HCT116 (cell line): ENCODE results near the gene CHTOP. TPM values are rescaled to one million over a fixed set of nuclear protein-coding genes. Genes with fewer than 3 reads are reported as not detected.
"Not testable (repeated sequence)": the region's sequence is repeated elsewhere in the genome, so short reads cannot be mapped to it uniquely, and the experiment has no call there.

ENCODE experiments used
- ATAC-seq: fragments of 200-7000 bp; cut with Tn5 transposase; 2 replicates; pipeline ENCODE4 v1.9.1; 2020; ENCODE audit warnings: mild to moderate bottlenecking, moderate library complexity
- BruUV-seq: library from RNA; stranded (reverse); fragments of 400-500 nt; replicated peaks from 2 replicates; lab custom pipeline; 2021; lab: Mats Ljungman, UMichigan
- CTCF ChIA-PET: fragments of 300-600 bp; sonication (Branson Sonifier 250); formaldehyde crosslinking; loops from one replicate; lab custom pipeline; 2021; ENCODE audit warnings: antibody characterized with exemption; lab: Charles Lee
- POLR2A ChIA-PET: fragments of 300-600, 350-600 bp; sonication (Branson Sonifier 250); formaldehyde crosslinking; loops from one replicate; lab custom pipeline; 2021; ENCODE audit warnings: antibody characterized with exemption; lab: Charles Lee
- RAD21 ChIA-PET, 2 experiments: fragments of 300-600 bp; sonication (Branson Sonifier 250); formaldehyde crosslinking; loops; one replicate each; lab custom pipeline; 2023; ENCODE audit warnings: low total read pairs in 2 of 2; ENCODE audit not compliant: uncharacterized antibody in 2 of 2, unreplicated experiment in 2 of 2, low non-redundant PET in 1 of 2; lab: Charles Lee
- DNase-seq: peaks from one replicate; pipeline ENCODE4 v3.0.0-alpha.2; 2010; ENCODE audit warnings: low read depth, low spot score
- H2AFZ ChIP-seq: fragments of 200-600 bp; shearing (Covaris generic), sonication (generic); 2 replicates; pipeline ENCODE4 v1.6.1; 2017; ENCODE audit warnings: low read depth, mixed run types, mixed read lengths, antibody characterized with exemption, low read length; ENCODE audit not compliant: poor library complexity, severe bottlenecking
- H3K27ac ChIP-seq: 2 replicates; pipeline ENCODE4 v1.5.1; 2012; ENCODE audit warnings: low read depth, low read length
- H3K27me3 ChIP-seq: fragments of 200-600 bp; sonication (generic); 2 replicates; pipeline ENCODE4 v1.6.1; 2016; ENCODE audit warnings: mixed run types, low read length, mixed read lengths; ENCODE audit not compliant: insufficient read depth
- H3K36me3 ChIP-seq, 2 experiments: fragments of 200-500 bp in 1 of 2; fragments of 200-600 bp in 1 of 2; sonication (Bioruptor generic) in 1 of 2; sonication (generic) in 1 of 2; 2 replicates each; pipeline versions ENCODE4 v1.5.1 to v1.6.1; 2014 to 2016; ENCODE audit warnings: low read length in 2 of 2, inconsistent platforms in 1 of 2, mixed read lengths in 1 of 2, mixed run types in 1 of 2; ENCODE audit not compliant: insufficient read depth in 2 of 2, control insufficient read depth in 1 of 2
- H3K4me1 ChIP-seq, 2 experiments: fragments of 200-600 bp in 1 of 2; sonication (generic) in 1 of 2; 2 replicates each; pipeline versions ENCODE4 v1.5.1 to v1.6.1; 2012 to 2017; ENCODE audit warnings: low read length in 2 of 2, inconsistent platforms in 1 of 2, mild to moderate bottlenecking in 1 of 2, mixed read lengths in 1 of 2, mixed run types in 1 of 2, moderate library complexity in 1 of 2; ENCODE audit not compliant: insufficient read depth in 2 of 2, control insufficient read depth in 1 of 2
- H3K4me2 ChIP-seq: fragments of 200-600 bp; sonication (generic); 2 replicates; pipeline ENCODE4 v1.6.1; 2017; ENCODE audit warnings: mixed run types, low read length, mixed read lengths
- H3K4me3 ChIP-seq, 2 experiments: fragments of 200-600 bp in 1 of 2; sonication (generic) in 1 of 2; replicated peaks in 1 of 2; 2 replicates each; pipeline ENCODE4 v1.5.1; 2011 to 2016; ENCODE audit warnings: low read length in 2 of 2, control low read depth in 1 of 2, low read depth in 1 of 2, mild to moderate bottlenecking in 1 of 2, mixed read lengths in 1 of 2, mixed run types in 1 of 2
- H3K79me2 ChIP-seq: fragments of 200-600 bp; sonication (generic); 2 replicates; pipeline ENCODE4 v1.6.1; 2017; ENCODE audit warnings: mild to moderate bottlenecking, mixed run types, low read length, moderate library complexity, mixed read lengths; ENCODE audit not compliant: insufficient read depth
- H3K9ac ChIP-seq: fragments of 200-600 bp; sonication (generic); 2 replicates; pipeline ENCODE4 v1.6.1; 2016; ENCODE audit warnings: low read length, mixed read lengths
- H3K9me2 ChIP-seq: fragments of 200-600 bp; sonication (generic), shearing (Covaris generic); 2 replicates; pipeline ENCODE4 v1.6.1; 2017; ENCODE audit warnings: mixed run types, mild to moderate bottlenecking, moderate library complexity; ENCODE audit not compliant: insufficient read depth
- H3K9me3 ChIP-seq, 2 experiments: fragments of 200-500 bp in 1 of 2; fragments of 200-600 bp in 1 of 2; sonication (Bioruptor generic) in 1 of 2; sonication (generic) in 1 of 2; 2 replicates each; pipeline ENCODE4 v1.6.1; 2014 to 2017; ENCODE audit warnings: low read length in 2 of 2, mixed read lengths in 2 of 2, inconsistent platforms in 1 of 2, low read depth in 1 of 2, mild to moderate bottlenecking in 1 of 2, mixed run types in 1 of 2, moderate library complexity in 1 of 2; ENCODE audit not compliant: control insufficient read depth in 1 of 2, insufficient read depth in 1 of 2
- H4K20me1 ChIP-seq: fragments of 200-600 bp; sonication (generic), shearing (Covaris generic); 2 replicates; pipeline ENCODE4 v1.6.1; 2017; ENCODE audit warnings: mixed run types, mild to moderate bottlenecking, moderate library complexity; ENCODE audit not compliant: insufficient read depth
- ELF1 ChIP-seq: IDR thresholded peaks from 2 replicates; pipeline ENCODE4 v1.6.1; 2012; ENCODE audit warnings: low read depth, borderline replicate concordance
- JUND ChIP-seq: IDR thresholded peaks from 2 replicates; pipeline ENCODE4 v1.6.1; 2012
- ZFX ChIP-seq: fragments of 450-650 bp; IDR thresholded peaks from 2 replicates; pipeline ENCODE4 v1.6.1; 2017
- ZNF274 ChIP-seq: fragments of 200-500 bp; sonication (Bioruptor generic); IDR thresholded peaks from 2 replicates; pipeline ENCODE4 v1.6.1; 2014; ENCODE audit warnings: mild to moderate bottlenecking, low read depth, low read length, inconsistent platforms
- intact Hi-C: fragments of 100-400 bp; cut with micrococcal nuclease; formaldehyde crosslinking; loops from 2 replicates; pipeline ENCODE4 v1.10.0; 2022
- total RNA-seq: library from RNA; stranded (reverse); gene quantifications from one replicate; pipeline ENCODE4 v1.2.1, GENCODE V29; 2021; ENCODE audit not compliant: unreplicated experiment

The CHTOP gene
- total RNA-seq, 1 experiment from 2014 or later = 110 TPM

- Histone ChIP-seq H4K20me1 (no peaks in the 10 kb centered on the region), H3K27me3 (no peaks in the 10 kb centered on the region), H3K4me3 (no peak overlapping the region), H3K9me2 (no peaks in the 10 kb centered on the region), H3K4me1 (peaks cover 0 to 6% of the 10 kb centered on the region in 2 experiments; a peak in 2 of 4 replicates)
- ATAC-seq = no peak
- no TSS peak for BruUV-seq
- intact Hi-C loops = no loop called here
- POLR2A ChIA-PET = interaction anchor here (1.0 kb wide), 1 partner anchor 20 kb away, joined by 3 read pairs; no protein-coding TSS in a partner anchor
- TF ChIP-seq ZFX (no peak), ELF1 (no peak), ZNF274 (no peak)
- TF ChIP-seq, all 23 proteins: peak for 0
- Histone ChIP-seq H3K9me3 (no peaks in the 10 kb centered on the region), H3K79me2 (no peaks in the 10 kb centered on the region), H3K9ac (no peak overlapping the region), H3K27ac (no peak overlapping the region), H2AFZ (no peak overlapping the region), H3K36me3 (no peaks in the 10 kb centered on the region), H3K4me2 (no peak overlapping the region)
- ChIA-PET RAD21 (no interaction called here), CTCF (interaction anchor here (3.1 kb wide), 1 partner anchor 14 kb away, joined by 9 read pairs; no protein-coding TSS in a partner anchor)
- no peak for DNase-seq
These were observed 47.5 kb upstream of the CHTOP start for GRCh38 chr1:153586347-153586746.

- intact Hi-C loops = no loop called here
- ChIA-PET POLR2A (no interaction called here), RAD21 (no interaction called here), CTCF (no interaction called here)
- Histone ChIP-seq H3K79me2 (no peaks in the 10 kb centered on the region), H3K9me3 (no peaks in the 10 kb centered on the region), H4K20me1 (no peaks in the 10 kb centered on the region), H3K36me3 (no peaks in the 10 kb centered on the region), H3K27me3 (no peaks in the 10 kb centered on the region), H3K9ac (no peak overlapping the region), H2AFZ (no peak overlapping the region), H3K27ac (no peak overlapping the region), H3K4me3 (no peak overlapping the region), H3K9me2 (no peaks in the 10 kb centered on the region), H3K4me2 (no peak overlapping the region), H3K4me1 (peaks cover 0 to 6% of the 10 kb centered on the region in 2 experiments; a peak in 2 of 4 replicates)
- TF ChIP-seq JUND = no peak
- DNase-seq (no peak), ATAC-seq (no peak)
- no TSS peak for BruUV-seq
These were observed 46.6 kb upstream of the CHTOP start for GRCh38 chr1:153587314-153587713.

GRCh38 chr1:153588033-153588432 is 45.8 kb upstream of the CHTOP start:
- H3K4me2 ChIP-seq, ATAC-seq, CTCF ChIA-PET: not testable (repeated sequence)

More at GRCh38 chr1:153588033-153588432, 45.8 kb upstream of the CHTOP start:
- H3K9ac ChIP-seq, H3K9me3 ChIP-seq, H3K36me3 ChIP-seq, H3K27me3 ChIP-seq, H3K9me2 ChIP-seq, H3K4me1 ChIP-seq, H3K4me3 ChIP-seq, H2AFZ ChIP-seq, H3K79me2 ChIP-seq, H4K20me1 ChIP-seq, BruUV-seq, RAD21 ChIA-PET, intact Hi-C loops, H3K27ac ChIP-seq, DNase-seq: not testable (repeated sequence)
- POLR2A ChIA-PET = interaction anchor here (0.8 to 1.1 kb wide), 3 partner anchors 11 to 39 kb away, joined by 3 read pairs; partner anchors contain the start of gene S100A13
